ENCODE data around the gene ARHGEF38. TPM values are rescaled to one million over a fixed set of nuclear protein-coding genes. Genes with fewer than 3 reads are reported as not detected.

Gene ARHGEF38
- polyA plus RNA-seq, 1 of the 3 experiments (the other 2 are of a cell fraction) = 0.02 TPM

GRCh38 chr4:105601406-105601805 lies 49.0 kb downstream of the ARHGEF38 start:
- Histone ChIP-seq H3K4me1 (ENCODE audit: control insufficient read depth in 1 of 2, insufficient read depth in 2 of 2, low read depth in 1 of 2, low read length in 1 of 2) (peaks cover 2 to 4% of the 10 kb centered on the region in 2 experiments; a peak in 3 of 4 replicates), H3K27me3 (ENCODE audit: insufficient read depth) (no peaks in the 10 kb centered on the region), H3K4me2 (no peak overlapping the region), H3F3A (replicated peaks; ENCODE audit: insufficient read depth) (no peaks in the 10 kb centered on the region), H3K9me3 (no peaks in the 10 kb centered on the region), H3K9ac (no peak overlapping the region), H3K4me3 (ENCODE audit: low read depth in 2 of 2, low read length in 1 of 2) (no peak overlapping the region), H3K27ac (ENCODE audit: low read depth in 2 of 2, low read length in 1 of 2) (no peak overlapping the region), H2AFZ (ENCODE audit: low read depth) (no peak overlapping the region), H3K9me2 (no peaks in the 10 kb centered on the region), H3K36me3 (replicated peaks in 1 of 2; ENCODE audit: control insufficient read depth in 1 of 2, insufficient read depth in 2 of 2, low read length in 1 of 2) (no peaks in the 10 kb centered on the region), H3K79me2 (ENCODE audit: insufficient read depth) (no peaks in the 10 kb centered on the region), H4K20me1 (ENCODE audit: insufficient read depth) (no peaks in the 10 kb centered on the region)
- no peak for DNase-seq
- TF ChIP-seq FOXM1 (IDR thresholded peaks at IDR 0.05; ENCODE audit: low read depth) = no peak
- no peak for TF ChIP-seq TCF12 (IDR thresholded peaks at IDR 0.05)
- TF ChIP-seq RFX5 (IDR thresholded peaks at IDR 0.05; ENCODE audit: low read length) = no peak
- TF ChIP-seq MEF2A (IDR thresholded peaks at IDR 0.05; ENCODE audit: borderline replicate concordance, low read depth) = no peak
- no peak for TF ChIP-seq GATA2 (CRISPR knock-in tag; IDR thresholded peaks at IDR 0.05)
- TF ChIP-seq, protein P1, sequence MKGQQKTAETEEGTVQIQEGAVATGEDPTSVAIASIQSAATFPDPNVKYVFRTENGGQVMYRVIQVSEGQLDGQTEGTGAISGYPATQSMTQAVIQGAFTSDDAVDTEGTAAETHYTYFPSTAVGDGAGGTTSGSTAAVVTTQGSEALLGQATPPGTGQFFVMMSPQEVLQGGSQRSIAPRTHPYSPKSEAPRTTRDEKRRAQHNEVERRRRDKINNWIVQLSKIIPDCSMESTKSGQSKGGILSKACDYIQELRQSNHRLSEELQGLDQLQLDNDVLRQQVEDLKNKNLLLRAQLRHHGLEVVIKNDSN (IDR thresholded peaks at IDR 0.05; ENCODE audit: borderline replicate concordance, low read depth) = no peak
- TF ChIP-seq FOXJ3 (CRISPR knock-in tag; IDR thresholded peaks at IDR 0.05) = no peak
- TF ChIP-seq NRF1 (IDR thresholded peaks at IDR 0.05; ENCODE audit: low read depth, low read length) = no peak
- no peak for TF ChIP-seq SIN3A (IDR thresholded peaks at IDR 0.05; ENCODE audit: borderline replicate concordance, low read depth, low read length)
- TF ChIP-seq GABPA (IDR thresholded peaks at IDR 0.05; ENCODE audit: low read depth) = no peak
- no peak for TF ChIP-seq ELF1 (IDR thresholded peaks at IDR 0.05)
- no CpG with 5 or more reads among the region's 1 CpG for WGBS (ENCODE audit: low lambda C conversion rate)
- ChIA-PET CTCF (no interaction called here), POLR2A (no interaction called here)

DNA sequence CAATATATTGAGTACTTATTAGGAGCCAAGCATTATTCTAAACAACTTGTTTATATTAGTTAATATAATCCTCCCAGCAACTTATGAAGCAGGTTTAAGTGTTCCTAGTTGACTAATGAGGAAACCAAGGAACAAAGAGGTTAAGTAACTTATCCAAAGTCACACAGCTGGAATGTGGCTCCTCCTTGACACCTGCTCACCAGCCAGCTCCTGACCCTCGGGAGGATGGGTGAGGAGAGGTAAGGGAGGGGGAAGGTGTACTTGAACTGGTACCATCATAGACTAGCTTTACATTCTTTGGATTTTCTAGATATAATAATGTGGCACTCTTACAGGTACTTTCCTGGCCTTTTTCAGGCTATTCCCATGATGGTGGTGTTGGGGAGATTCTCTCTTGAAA lies 50.7 kb downstream of the ARHGEF38 start:
- H3K4me2 ChIP-seq = no peak overlapping the region
- no peak overlapping the region for H3K9ac ChIP-seq
- H2AFZ ChIP-seq (ENCODE audit: low read depth) = no peak overlapping the region
- H3F3A ChIP-seq (replicated peaks; ENCODE audit: insufficient read depth) = no peaks in the 10 kb centered on the region
- ChIA-PET CTCF (interaction anchor here (0.8 to 1.3 kb wide), 2 partner anchors 10 to 24 kb away, joined by 3 to 6 read pairs; no protein-coding TSS in a partner anchor), POLR2A (no interaction called here)
- no peak overlapping the region for H3K4me3 ChIP-seq (ENCODE audit: low read depth in 2 of 2, low read length in 1 of 2)
- no peaks in the 10 kb centered on the region for H3K9me3 ChIP-seq
- no peaks in the 10 kb centered on the region for H3K9me2 ChIP-seq
- H3K27ac ChIP-seq (ENCODE audit: low read depth in 2 of 2, low read length in 1 of 2) = no peak overlapping the region
- no peaks in the 10 kb centered on the region for H3K27me3 ChIP-seq (ENCODE audit: insufficient read depth)
- DNase-seq = no peak
- H4K20me1 ChIP-seq (ENCODE audit: insufficient read depth) = no peaks in the 10 kb centered on the region
- no peaks in the 10 kb centered on the region for H3K36me3 ChIP-seq (replicated peaks in 1 of 2; ENCODE audit: control insufficient read depth in 1 of 2, insufficient read depth in 2 of 2, low read length in 1 of 2)
- peaks cover 2 to 4% of the 10 kb centered on the region in 2 experiments; a peak in 3 of 4 replicates for H3K4me1 ChIP-seq (ENCODE audit: control insufficient read depth in 1 of 2, insufficient read depth in 2 of 2, low read depth in 1 of 2, low read length in 1 of 2)
- TF ChIP-seq MAX (IDR thresholded peaks at IDR 0.05; ENCODE audit: low read depth) = no peak
- TF ChIP-seq, protein P2, sequence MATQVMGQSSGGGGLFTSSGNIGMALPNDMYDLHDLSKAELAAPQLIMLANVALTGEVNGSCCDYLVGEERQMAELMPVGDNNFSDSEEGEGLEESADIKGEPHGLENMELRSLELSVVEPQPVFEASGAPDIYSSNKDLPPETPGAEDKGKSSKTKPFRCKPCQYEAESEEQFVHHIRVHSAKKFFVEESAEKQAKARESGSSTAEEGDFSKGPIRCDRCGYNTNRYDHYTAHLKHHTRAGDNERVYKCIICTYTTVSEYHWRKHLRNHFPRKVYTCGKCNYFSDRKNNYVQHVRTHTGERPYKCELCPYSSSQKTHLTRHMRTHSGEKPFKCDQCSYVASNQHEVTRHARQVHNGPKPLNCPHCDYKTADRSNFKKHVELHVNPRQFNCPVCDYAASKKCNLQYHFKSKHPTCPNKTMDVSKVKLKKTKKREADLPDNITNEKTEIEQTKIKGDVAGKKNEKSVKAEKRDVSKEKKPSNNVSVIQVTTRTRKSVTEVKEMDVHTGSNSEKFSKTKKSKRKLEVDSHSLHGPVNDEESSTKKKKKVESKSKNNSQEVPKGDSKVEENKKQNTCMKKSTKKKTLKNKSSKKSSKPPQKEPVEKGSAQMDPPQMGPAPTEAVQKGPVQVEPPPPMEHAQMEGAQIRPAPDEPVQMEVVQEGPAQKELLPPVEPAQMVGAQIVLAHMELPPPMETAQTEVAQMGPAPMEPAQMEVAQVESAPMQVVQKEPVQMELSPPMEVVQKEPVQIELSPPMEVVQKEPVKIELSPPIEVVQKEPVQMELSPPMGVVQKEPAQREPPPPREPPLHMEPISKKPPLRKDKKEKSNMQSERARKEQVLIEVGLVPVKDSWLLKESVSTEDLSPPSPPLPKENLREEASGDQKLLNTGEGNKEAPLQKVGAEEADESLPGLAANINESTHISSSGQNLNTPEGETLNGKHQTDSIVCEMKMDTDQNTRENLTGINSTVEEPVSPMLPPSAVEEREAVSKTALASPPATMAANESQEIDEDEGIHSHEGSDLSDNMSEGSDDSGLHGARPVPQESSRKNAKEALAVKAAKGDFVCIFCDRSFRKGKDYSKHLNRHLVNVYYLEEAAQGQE (IDR thresholded peaks at IDR 0.05; ENCODE audit: low read depth, low read length) = no peak
- TF ChIP-seq USF2 (IDR thresholded peaks at IDR 0.05; ENCODE audit: borderline replicate concordance, low read depth, low read length) = no peak
- TF ChIP-seq SMC3 (IDR thresholded peaks at IDR 0.05; ENCODE audit: low read depth, low read length) = no peak
- TF ChIP-seq FOXM1 (IDR thresholded peaks at IDR 0.05; ENCODE audit: low read depth) = no peak
- no peak for TF ChIP-seq SIN3A (IDR thresholded peaks at IDR 0.05; ENCODE audit: borderline replicate concordance, low read depth, low read length)
- TF ChIP-seq PBX3 (IDR thresholded peaks at IDR 0.05) = no peak
- TF ChIP-seq YY1 (IDR thresholded peaks at IDR 0.05; ENCODE audit: low read depth) = no peak
- WGBS (ENCODE audit: low lambda C conversion rate) = 27% methylated on average over 1 of the region's 1 CpG
- H3K79me2 ChIP-seq (ENCODE audit: insufficient read depth) = no peaks in the 10 kb centered on the region
